ENCODE results near the gene POU4F1.

Gene POU4F1

DNA sequence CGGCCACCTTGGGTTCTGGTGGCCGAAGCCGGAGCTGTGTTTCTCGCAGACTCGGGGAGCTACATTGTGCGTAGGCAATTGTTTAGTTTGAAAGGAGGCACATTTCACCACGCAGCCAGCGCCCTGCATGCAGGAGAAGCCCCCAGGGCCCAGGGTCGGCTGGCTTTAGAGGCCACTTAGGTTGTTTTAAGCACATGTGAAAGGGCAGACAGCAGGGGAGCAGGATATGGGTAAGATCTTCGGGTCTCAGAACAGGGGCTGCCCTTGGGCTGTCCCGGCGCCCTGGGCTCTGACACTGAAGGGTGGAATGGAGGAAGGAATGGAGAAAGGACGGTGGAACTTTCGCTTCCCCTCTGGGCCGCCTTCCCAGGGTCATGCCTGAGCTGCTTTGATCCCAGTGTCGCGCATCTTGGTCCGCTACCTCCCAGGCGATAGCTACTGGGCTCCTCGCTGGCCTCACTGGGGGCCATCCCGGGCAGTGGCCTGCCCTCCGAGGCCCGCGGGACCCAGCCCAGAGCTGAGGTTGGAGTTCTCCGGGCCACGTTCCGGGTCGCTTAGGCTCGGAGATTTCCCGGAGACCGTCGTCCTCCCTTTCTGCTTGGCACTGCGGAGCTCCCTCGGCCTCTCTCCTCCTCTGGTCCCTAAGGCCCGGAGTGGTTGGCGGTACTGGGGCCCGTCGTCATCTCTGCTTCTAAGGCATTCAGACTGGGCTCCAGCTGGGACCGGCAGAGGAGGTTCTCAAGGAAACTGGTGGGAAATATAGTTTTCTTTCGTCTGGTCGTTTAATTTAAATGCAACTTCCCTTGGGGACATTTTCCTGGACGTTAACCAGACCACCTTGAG is 4.3 kb upstream of the POU4F1 start:
- in situ Hi-C loops (cut with HindIII; ENCODE audit: low sequenced_read_pairs) = no loop called here

DNA sequence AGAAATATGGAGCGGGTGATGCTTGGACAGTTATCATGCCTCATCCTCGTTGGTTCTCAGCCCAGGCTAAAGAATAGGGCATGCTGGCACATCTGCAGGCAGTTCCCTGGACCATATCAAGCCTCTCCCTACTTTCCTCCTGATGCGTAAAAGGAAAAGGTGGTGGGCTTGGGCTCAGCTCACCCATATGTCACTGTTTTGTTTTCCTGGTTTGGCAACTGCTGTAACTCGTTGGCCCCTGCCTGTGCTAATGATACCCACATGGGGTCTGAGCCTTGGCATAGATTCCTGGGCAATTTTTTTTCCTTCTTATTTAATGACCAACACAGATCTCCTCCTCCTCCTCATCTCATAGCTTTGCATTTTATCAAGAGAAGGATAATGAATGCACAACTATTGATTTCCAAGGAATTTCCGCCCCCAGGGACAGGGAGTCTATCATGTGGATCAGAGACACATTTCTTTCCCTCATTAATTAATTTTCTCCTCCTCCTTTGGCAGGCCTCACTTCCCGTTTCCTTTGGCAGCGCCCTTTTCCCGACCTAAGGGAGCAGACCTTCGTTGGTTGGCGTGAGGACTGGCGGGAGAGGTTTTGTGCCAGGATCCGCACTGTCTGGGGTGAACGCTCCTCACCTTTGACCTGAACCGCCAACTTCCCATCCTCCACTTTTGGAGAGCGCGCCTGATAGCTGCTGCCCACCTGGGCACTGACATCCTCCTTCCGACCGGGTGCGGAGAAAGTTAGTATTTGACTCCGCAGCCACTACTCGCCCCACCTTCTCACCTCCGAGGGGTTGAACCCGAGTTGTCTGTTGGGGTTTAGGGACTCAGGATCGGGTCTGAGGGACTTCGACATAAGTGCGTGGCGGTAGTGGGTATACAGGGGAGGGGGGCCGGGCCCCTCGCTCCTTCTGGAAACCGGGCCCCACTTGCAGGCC is 3.4 kb upstream of the POU4F1 start:
- in situ Hi-C loops (cut with HindIII; ENCODE audit: low sequenced_read_pairs) = no loop called here

DNA sequence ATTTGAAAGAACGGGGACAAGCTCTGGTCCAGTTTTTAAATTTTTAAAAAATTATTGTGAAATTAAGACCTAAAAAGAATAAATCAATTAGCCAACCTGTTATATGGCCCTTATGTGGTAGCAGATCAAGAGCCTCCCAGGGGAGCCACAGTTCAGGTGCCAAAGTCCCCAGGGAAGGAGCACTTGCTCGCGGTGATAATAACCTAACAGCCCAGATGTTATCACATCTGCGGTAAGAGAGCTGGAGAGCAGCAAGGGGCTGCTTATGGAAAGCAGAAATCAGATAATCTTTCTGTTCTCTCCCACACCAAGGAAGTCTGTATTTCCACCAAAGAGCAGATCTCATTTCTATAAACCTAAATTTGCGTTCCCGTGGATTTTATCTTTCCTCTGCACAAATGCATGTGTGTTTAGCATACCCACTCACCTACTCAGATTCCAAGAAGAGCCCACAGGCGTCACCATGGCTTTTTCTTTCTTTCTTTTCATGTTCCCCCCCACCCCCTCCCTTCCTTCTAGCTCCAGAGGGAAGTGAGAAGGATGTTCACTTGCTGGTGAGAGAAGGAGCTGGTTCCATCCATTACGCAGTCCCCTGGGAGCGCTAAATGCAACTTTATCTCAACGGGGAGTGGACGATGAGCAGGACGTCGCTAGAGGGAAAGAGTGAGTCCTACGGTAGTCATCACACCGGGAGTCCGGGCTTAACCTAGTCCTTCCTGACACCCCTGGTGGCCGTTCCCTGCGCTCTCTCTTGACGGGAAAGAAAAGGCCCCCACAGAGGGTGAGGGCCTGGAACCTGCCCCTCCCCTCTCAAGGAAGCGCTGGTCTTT is 1.6 kb upstream of the POU4F1 start:
- in situ Hi-C loops (cut with HindIII; ENCODE audit: low sequenced_read_pairs) = no loop called here

- in situ Hi-C loops (cut with HindIII; ENCODE audit: low sequenced_read_pairs) = no loop called here
Measured at GRCh38 chr13:78602561-78603239, 652 bp downstream of the POU4F1 start.

GRCh38 chr13:78601874-78602560 is 1.3 kb downstream of the POU4F1 start:
- in situ Hi-C loops (cut with HindIII; ENCODE audit: low sequenced_read_pairs) = no loop called here

DNA sequence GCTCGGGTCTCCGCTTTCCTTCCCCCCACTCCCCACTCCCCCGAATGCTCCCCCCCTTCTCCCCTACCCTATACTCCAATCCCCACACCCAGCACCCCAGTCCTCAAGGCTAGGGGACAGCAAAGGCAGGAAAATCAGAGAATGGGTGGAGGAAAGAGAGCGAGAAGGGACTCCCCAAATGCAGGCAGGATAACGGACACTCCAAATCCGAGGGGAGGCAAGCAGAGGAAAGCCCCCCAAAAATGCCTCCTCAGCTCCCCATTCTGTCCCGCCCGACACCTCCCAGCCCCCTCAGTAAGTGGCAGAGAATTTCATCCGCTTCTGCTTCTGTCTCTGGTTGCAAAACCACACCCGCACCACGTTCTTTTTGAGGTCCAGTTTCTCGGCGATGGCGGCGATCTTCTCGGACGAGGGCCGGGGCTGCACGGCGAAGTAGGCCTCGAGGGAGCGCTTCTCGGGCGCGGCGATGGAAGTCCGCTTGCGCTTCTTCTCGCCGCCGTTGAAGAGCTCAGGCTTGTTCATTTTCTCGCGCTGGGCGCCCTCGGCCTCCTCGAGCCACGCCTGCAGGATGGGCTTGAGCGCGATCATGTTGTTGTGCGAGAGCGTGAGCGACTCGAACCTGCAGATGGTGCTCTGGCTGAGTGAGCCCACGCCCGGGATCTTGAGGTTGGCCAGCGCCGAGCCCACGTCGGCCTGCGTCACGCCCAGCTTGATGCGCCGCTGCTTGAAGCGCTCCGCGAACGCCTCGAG is 2.1 kb downstream of the POU4F1 start:
- in situ Hi-C loops (cut with HindIII; ENCODE audit: low sequenced_read_pairs) = no loop called here

- in situ Hi-C loops (cut with HindIII; ENCODE audit: low sequenced_read_pairs) = no loop called here
Measured at GRCh38 chr13:78600280-78600883, 3.0 kb downstream of the POU4F1 start.

DNA sequence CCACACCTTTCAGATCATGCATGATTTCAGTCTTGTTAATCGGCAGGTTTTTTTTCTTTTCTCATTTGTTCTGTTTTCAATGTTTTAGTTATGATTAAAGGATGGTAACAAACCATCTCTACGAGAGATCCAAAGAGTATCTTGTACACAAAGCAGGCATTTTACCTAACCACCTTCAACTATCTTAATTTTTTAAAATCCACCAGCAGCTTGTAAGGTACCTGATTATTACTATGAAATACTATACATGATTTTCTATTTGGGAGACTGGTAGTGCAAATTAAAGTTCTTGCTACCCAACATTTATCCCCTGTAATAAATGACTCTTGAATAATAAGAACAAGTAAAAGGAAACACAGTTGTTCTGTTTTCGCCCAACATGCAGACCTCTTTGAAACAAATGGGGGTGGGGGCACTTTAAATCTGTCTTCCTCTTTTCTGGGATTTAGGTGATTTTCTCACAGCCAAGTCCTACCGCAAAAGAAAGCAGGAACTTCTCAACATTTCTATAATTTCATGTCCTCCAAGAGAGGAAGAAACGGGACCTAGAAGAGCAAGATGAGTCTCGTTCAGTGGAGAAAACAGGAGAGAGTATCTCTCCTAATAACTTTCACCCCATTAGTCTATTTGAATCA is 3.6 kb downstream of the POU4F1 start:
- in situ Hi-C loops (cut with HindIII; ENCODE audit: low sequenced_read_pairs) = no loop called here

DNA sequence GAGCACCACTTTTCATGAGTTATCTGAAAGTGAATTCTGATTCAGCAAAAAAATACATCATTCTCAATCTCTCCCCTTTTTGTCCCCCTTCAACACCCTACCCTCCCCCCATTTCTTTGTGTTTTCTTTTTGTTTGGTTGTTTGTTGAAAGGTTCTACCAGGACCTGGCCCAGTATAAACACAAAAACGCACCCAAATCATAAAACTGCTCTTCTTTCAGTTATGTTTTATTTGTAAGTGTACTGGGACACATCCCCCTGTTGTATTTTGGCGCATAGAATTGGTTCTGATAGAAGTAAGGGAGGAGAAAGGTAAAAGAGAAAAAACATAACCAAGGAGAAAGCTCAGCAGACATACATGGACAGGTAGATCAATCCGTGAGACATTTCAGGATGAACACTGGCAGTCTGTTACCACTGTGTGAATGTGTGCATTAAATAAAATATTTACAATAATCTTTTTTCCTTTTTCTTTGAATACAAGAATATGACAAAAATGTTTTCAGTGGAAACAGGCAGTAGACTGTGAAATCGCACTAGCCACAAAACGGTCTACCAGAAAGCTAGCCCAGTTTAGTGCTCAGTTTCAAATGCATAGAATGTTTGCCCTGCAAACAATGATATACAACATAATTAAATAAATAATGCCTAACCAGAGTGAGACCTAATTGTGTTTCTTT is 4.2 kb downstream of the POU4F1 start:
- in situ Hi-C loops (cut with HindIII; ENCODE audit: low sequenced_read_pairs) = no loop called here

GRCh38 chr13:78598116-78598781 is 5.1 kb downstream of the POU4F1 start:
- in situ Hi-C loops (cut with HindIII; ENCODE audit: low sequenced_read_pairs) = no loop called here

DNA sequence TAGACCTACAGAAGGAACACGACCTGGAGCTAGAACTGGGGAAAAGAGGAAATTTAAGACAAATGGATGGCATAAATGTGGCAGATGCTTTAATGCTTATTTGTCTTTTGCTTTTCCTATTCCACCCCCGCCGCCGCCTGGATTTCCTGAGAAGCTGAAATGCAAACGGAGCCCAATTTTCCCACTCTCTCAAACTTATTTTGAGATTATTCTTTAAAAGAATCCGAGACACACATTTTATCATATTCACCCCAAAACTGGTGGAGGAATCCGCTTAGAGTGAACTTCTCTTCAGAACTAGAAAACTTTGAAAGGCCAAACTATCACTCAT is 5.8 kb downstream of the POU4F1 start:
- in situ Hi-C loops (cut with HindIII; ENCODE audit: low sequenced_read_pairs) = no loop called here

DNA sequence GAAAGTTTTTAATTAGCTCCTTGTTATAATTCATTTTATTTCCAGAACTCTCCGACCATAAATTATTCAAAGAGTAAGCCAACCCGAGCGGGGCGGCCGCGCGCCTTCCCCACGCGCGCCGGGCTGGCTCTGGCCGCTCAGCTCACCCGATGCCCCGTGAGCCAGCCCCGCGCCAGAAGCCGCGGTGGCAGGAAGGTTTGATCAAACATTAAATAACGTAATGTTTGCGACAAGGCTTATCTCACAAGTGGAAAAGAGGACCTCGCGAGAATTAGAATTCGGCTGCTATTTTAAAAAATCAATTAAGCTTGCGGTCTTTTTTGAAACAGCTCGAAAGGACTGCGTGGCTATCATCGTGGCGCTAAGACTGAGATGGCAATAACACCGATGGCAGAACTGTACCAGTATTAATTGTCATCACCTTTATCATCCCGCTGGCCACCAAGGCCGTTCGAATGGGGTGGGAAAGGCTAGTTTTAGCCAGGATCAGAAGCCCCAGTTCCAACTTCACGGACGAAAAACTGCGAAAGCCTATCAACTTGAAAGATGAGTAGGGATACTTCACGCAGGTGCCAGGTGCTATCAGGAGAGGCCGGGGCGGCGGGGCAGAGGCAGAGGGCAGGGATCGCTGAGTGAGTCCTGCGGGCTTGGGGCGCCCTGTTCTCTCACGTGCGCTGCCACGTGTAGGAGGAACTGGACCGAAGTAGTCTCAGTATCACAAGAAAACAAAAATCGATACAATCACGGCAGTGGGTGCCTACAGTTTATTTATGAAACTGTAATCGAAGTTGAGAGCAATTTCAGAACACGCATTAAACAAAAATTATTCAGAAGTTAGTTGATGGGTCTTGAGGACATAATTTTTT is 6.4 kb downstream of the POU4F1 start:
- in situ Hi-C loops (cut with HindIII; ENCODE audit: low sequenced_read_pairs) = no loop called here

- in situ Hi-C loops (cut with HindIII; ENCODE audit: low sequenced_read_pairs) = no loop called here
Measured at GRCh38 chr13:78596399-78596735, 7.0 kb downstream of the POU4F1 start.

- in situ Hi-C loops (cut with HindIII; ENCODE audit: low sequenced_read_pairs) = no loop called here
Measured at GRCh38 chr13:78595495-78596398, 7.6 kb downstream of the POU4F1 start.

GRCh38 chr13:78594456-78594975 is 8.8 kb downstream of the POU4F1 start:
- in situ Hi-C loops (cut with HindIII; ENCODE audit: low sequenced_read_pairs) = no loop called here
